HEK293 (cell line): ENCODE data around the gene PPP2R5E.

ENCODE experiments used
- CTCF ChIP-seq: fragments of 450-650 bp; formaldehyde crosslinking; IDR thresholded peaks from 2 replicates; pipeline ENCODE4 v1.5.1; 2016; ENCODE audit warnings: missing biosample characterization, missing genetic modification characterization
- ZNF433 ChIP-seq: fragments of 450-650 bp; formaldehyde crosslinking; IDR thresholded peaks from 2 replicates; pipeline ENCODE4 v1.5.1; 2016; ENCODE audit warnings: missing biosample characterization, missing genetic modification characterization, low read depth

- TF ChIP-seq ZNF433 (tag by site-specific recombination) (no peak), CTCF (tag by site-specific recombination) (no peak)
Observed at GRCh38 chr14:63492391-63492790, 50.8 kb downstream of the PPP2R5E start.
